HUDEP-2 (cell line): ENCODE results near the gene PGM2L1.
"Not testable (repeated sequence)": the region's sequence is repeated elsewhere in the genome, so short reads cannot be mapped to it uniquely, and the experiment has no call there.

Source experiments
- DNase-seq, 76 experiments: peaks; one replicate each; lab custom pipeline; 2025; ENCODE audit not compliant: unreplicated experiment in 76 of 76; lab: John Stamatoyannopoulos, UW

Gene PGM2L1

DNA sequence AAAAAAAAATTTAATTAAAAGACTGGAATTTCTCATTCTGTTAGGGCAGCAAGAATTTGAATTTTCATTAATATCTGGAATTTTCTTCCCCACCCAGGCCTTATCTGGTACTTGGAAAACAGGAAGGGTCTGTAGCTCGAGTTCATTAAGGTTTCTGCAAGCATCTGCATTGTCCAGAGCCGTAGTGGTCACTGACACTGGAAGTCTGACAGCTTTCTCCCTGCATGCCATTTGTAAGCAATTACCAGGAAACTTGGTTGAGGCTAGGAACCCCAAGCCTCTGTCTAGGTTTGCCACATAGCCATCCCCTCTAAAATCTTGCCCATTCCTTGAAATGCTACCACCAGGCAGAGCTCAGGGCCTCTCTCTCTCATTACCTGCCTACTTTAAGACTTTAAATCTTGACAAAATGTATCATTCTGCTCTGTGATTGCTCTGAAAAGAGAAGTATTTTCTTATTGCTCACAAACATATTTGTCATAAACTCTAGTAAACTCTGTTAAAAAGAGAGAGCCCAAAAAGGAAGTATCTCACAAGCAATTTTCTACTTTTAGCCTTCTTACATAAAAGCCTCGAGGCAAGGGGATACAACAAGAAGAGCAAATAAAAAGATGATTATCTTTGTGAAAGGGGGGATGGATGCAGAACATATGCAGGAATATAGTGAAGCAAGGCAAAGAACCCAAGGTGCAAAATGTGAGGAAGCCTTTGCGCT is 5.5 kb upstream of the PGM2L1 start:
- no peak for DNase-seq

GRCh38 chr11:74400606-74401005 is 2.4 kb upstream of the PGM2L1 start:
- no peak for DNase-seq

DNA sequence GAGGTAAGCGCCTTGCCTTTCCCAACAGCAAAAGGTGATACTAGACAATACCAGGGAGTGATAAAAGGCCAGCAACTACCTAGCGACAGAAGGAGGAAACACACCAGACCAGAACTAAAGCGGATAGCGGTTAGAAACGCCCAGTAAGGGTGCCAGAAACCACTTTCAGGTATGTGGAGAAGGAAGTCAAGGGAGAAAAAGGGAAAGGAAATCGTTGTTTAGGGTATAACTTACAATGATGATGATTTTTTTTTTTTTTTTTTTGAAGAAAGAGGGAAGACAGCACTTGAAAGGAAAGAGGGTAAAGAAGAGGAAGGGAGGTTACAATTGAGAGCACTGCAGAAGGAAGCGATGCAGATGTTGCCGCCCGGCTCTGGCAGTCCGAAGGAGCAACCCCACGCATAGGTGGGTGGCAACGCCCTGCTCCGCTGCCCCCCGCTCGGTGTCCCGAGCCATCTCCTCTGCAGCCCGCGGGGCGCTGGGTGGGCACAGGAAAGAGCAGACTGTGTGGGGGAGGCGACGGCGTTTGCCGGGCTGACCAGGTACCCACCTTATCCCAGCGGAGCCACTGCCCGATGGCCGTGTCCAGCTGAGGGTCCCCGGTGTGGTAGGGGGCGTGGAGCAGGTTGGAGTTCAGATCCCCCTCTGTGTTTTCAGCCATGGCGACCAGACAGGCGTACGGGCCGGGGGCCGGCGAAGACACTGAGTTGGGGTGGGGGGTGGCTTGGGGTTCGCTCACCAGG is 561 bp downstream of the PGM2L1 start:
- DNase-seq, result peak in 28 of 76 experiments; percentile 1 to 62 (median 22)

DNA sequence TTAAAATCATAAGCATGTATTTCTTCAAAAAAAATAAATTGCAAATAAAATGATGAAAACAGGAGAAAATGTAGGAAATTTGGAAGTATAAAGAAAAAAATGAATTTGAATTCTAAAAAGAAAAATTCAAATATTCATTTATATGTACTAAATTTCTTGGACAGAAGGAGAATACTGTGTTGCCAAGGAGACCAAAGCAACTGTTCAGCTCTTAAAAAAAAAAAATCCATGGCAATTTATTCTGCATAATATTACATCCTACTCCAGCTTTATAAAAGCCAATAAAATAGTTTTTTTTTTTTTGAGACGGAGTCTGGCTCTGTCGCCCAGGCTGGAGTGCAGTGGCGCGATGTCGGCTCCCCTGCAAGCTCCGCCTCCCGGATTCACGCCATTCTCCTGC is 6.0 kb downstream of the PGM2L1 start:
- no peak for DNase-seq

DNA sequence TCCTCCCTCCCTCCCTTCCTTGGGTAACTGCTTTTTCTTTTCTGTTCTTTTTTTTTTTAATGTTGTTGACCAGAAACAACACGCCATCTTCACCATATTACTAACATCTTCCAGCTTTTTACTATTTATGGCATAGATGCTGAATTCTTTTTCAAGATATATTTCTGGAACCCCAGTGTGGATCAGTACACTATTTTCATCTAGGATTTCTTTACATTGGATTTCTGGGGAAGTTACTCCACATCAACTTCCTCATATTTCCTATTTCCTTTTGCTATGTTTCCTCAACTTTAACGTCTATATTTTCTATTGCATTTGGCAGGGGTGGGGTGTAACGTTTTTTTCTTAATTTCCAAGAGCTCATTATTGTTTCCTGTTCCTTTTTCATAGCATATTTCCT is 7.0 kb downstream of the PGM2L1 start:
- no peak for DNase-seq

- no peak for DNase-seq
These were observed 7.5 kb downstream of the PGM2L1 start for GRCh38 chr11:74390697-74391096.

- peak in 24 of 76 experiments; percentile 1 to 51 (median 22) for DNase-seq
These were observed 9.4 kb downstream of the PGM2L1 start for GRCh38 chr11:74388678-74389327.

DNA sequence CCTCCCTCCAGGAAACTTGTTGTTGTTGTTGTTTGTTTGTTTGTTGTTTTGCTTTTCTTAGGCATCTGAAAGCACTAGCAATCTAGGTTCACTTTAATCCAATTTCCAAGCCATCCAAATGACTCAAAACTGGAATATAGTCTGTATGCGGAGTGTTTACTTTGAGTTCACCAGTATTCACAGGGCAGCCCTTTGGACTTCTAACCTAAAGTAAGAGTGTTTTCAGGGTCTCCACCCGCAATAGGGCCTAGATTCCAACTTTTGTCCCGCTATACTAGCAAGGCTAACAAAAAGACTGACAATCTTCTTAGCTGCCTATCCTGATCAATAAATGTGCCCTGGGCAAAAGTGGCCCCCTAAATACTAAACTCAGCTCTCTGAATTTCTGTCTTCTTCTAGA is 13.6 kb downstream of the PGM2L1 start:
- DNase-seq, result no peak

- peak in 2 of 76 experiments; percentile 1 to 14 for DNase-seq
These were observed 17.3 kb downstream of the PGM2L1 start for GRCh38 chr11:74380746-74381439.

GRCh38 chr11:74377689-74378088 is 20.5 kb downstream of the PGM2L1 start:
- no peak for DNase-seq

GRCh38 chr11:74373382-74373781 is 24.9 kb downstream of the PGM2L1 start:
- DNase-seq, result no peak

GRCh38 chr11:74371269-74372052 is 26.8 kb downstream of the PGM2L1 start:
- no peak for DNase-seq

DNA sequence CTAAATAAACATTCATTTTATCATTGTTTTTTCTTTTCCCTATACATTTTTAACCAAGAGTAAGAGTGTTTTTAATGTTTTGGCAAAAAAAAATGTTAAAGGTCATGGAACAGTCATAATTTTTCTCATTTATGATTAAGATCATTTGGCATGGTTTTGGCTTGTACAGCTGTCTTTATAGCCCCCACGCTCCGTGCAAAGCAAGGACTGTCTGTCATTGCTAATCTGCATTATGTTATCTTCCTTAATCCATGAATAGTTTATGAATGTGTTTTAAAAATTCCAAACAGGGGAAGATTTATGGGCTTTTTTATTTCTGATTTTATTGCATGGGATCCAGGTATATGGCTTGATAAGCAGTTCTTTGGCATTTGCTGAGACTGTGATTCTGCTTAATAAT is 28.1 kb downstream of the PGM2L1 start:
- DNase-seq, result no peak

DNA sequence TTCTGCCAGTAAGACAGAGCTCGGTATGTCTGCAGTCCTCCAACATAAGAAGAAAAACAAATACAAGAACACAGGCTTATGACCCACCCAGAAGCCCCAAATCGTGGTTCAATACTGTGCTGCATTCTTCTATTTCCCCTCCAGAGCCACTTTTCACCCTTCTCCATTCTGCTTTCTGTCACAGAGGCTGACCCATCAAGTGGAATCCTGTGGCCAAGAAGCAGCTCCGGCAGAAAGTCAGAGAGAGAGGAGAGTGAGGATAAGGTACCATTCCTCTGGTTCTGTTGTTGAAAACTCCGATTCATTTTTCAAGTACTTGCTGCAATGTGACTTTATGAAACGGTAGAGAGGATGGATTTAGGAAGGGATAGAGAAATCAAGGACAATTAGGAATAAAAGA is 30.4 kb downstream of the PGM2L1 start:
- DNase-seq, result no peak

- no peak for DNase-seq
These were observed 31.7 kb downstream of the PGM2L1 start for GRCh38 chr11:74366576-74366975.

DNA sequence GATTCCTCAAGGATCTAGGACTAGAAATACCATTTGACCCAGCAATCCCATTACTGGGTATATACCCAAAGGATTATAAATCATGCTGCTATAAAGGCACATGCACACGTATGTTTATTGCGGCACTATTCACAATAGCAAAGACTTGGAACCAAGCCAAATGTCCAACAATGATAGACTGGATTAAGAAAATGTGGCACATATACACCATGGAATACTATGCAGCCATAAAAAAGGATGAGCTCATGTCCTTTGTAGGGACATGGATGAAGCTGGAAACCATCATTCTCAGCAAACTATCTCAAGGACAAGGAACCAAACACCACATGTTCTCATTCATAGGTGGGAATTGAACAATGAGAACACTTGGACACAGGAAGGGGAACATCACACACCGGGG is 32.4 kb downstream of the PGM2L1 start:
- not testable (repeated sequence) for DNase-seq

DNA sequence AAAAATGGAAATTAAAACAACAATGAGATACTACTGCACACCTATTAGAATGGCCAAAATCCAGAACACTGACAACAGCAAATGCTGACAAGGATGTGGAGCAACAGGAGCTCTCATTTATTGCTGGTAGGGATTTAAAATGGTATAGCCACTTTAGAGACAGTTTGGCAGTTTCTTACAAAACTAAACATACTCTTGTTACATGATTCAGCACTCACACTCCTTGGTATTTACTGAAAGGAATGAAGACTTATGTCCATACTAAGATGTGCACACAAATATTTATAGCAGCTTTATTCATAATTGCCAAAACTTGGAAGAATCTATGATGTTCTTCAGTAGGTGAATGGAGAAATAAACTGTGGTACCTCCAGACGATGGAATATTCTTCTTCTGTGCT is 40.8 kb downstream of the PGM2L1 start:
- no peak for DNase-seq

DNA sequence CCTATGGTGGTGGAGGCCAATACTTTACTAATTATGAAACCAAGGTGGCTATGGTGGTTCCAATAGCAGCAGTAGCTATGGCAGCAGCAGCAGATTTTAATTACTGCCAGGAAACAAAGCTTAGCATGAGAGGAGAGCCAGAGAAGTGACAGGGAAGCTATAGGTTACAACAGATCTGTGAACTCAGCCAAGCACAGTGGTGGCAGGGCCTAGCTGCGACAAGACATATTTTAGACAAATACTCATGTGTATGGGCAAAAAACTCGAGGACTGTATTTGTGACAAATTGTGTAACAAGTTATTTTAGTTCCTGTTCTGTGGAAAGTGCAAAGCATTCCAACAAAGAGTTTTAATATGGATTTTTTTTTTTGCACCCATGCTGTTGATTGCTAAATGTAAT is 42.6 kb downstream of the PGM2L1 start:
- no peak for DNase-seq

GRCh38 chr11:74354036-74354435 is 44.2 kb downstream of the PGM2L1 start:
- DNase-seq, result no peak

- no peak for DNase-seq
These were observed 50.9 kb downstream of the PGM2L1 start for GRCh38 chr11:74347381-74347780.
